ENCODE measurements around the gene GRM2.
"Not testable (repeated sequence)": the region's sequence is repeated elsewhere in the genome, so short reads cannot be mapped to it uniquely, and the experiment has no call there.

GRM2 gene

DNA sequence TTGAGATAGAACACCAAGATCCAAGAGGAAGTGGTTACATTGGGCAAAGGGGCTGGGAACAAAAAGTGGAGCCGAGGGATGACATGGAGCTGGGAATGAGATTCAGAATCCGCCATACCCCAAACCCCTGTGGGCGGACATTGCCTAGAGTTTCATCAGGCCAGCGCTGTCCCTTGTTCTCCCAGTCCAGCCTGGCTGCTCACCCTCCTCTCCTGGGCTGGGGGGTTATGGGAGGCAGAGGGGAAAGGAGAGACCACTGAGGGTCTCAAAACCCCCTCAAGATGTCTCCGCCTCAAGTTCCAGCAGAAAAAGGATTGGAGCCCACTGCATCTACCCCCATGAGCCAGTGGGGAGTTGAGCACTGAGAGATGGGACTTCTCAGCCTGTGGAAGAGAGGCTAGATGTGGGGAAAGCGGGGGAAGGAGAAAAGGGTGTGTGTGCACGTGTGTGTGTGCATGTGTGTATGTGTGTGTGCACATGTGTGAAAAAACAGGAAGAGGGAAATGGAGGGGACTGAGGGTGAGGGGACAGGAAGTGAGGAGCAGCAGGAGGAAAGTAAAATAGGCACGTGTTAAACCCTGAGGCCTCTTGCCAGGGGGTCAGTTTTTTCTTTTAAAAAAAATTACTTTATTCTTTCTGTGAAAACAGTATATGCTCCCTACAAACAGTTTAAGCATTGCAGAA is 14.3 kb downstream of the GRM2 start:
- in situ Hi-C loops (cut with HindIII; ENCODE audit: low sequenced_read_pairs) = no loop called here

DNA sequence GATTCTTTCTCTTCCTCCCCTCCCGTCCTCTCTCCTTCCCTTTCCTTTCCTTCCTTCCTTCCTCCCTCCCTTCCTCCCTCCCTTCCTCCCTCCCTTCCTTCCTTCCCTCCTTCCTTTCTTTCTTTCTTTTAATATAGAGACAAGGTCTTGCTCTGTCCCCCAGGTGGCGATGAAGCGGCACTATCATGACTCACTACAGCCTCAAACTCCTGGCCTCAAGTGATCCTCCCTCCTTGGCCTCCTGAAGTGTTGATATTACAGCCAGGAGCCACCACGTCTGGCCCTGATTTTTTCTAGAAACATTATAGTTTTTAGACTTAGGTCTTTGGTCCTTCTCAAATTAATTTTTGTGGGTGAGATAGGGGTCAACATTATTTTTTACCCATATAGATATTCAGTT is 15.5 kb downstream of the GRM2 start:
- in situ Hi-C loops (cut with HindIII; ENCODE audit: low sequenced_read_pairs) = no loop called here

DNA sequence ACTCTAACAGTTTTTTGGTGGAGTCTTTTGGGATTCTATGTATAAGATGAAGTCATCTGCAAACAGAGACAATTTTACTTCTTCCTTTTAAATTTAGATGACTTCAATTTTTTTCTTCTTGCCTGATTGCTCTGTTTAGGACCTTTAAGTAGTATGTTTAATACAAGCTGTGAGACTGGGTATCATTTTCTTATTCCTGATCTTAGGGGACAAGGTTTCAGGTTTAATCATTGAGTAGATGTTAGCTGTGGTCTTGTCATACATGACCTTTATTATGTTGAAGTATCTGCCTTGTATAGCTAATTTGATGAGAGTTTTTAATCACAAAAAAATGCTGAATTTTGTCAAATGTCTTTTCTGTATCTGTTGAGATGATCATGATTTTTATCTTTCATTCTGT is 20.6 kb downstream of the GRM2 start:
- in situ Hi-C loops (cut with HindIII; ENCODE audit: low sequenced_read_pairs) = no loop called here

DNA sequence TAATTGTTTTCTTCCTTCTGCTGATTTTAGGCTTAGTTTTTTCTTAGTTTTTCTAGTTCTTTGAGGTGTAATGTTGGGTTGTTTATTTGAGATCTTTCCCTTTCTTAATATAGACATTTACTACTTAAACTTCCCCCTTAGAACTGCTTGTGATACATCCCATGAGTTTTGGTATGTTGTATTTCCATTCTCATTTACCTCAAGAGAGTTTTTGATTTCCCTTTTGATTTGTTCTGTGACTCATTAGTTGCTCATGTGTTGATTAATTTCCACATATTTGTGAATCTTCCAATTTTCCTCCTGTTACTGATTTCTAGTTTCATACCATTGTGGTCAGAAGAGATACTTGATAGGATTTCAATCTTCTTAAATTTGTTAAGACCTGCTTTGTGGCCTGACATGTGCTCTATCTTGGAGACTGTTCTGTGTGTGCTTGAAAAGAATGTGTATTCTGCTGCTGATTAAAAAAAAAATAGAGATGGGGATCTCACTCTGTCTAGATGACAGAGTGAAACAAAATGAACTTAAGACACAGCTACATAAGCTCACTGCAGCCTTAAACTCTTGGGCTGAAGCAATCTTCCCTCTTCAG is 22.3 kb downstream of the GRM2 start:
- in situ Hi-C loops (cut with HindIII; ENCODE audit: low sequenced_read_pairs) = no loop called here

DNA sequence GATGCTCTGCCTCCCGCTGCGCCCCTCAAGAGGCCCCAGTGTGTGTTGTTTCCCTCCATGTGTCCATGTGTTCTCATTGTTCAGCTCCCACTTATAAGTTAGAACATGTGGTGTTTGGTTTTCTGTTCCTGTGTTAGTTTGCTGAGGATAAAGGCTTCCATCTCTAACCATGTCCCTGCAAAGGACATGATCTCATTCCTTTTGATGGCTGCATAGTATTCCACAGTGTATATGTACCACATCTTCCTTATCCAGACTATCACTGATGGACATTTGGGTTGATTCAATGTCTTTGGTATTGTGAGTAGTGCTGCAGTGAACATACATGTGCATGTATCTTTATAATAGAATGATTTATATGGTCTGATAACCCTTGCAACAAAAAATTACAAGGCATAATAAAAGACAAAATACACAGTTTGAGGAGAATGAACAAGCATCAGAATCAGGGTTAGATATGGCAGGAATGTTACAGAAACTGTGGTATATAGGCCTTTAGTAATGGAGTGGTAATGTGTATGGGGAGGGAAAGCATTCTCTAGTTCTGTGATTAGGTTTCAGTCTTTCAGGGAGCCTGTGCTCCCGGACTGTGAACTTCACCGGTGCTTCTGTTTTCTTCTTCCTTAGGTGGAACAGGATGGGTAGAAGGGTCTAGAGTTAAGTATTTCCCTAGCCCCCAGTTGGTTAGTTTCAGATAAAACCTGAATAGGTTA is 27.1 kb downstream of the GRM2 start:
- in situ Hi-C loops (cut with HindIII; ENCODE audit: low sequenced_read_pairs) = no loop called here

DNA sequence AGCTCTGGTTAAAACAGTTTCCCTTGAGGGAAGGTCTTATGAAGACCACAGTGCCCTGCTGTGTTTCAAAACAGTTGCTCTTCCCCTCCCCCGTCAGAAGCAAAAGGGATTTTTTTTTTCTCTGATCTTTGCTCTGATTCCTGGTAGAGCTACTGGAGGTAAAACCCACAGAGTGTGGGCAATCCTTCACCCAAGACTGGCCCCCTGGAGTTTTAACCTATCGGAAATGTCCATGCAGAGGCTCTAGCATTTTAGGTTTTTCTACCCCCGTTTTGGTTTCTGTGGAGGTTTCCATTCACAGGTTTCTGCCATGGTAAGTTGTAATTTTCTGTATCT is 27.7 kb downstream of the GRM2 start:
- in situ Hi-C loops (cut with HindIII; ENCODE audit: low sequenced_read_pairs) = no loop called here

DNA sequence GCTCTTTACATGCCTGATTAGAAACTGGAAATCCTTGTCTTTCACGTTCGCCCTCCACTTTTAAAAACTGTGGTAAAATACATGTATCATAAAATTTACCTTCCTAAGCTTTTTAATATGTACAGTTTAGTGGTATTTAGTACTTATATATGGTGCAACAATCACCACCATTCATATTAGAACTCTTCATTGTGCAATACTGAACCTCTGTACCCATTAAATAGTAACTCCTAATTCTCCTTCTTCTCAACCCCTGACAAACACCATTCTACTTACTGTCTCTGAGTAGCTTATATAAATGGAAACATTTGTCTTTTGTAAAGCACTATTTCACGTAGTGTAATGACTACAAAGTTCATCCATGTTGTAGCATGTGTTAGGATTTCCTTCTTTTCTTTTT is 28.2 kb downstream of the GRM2 start:
- in situ Hi-C loops (cut with HindIII; ENCODE audit: low sequenced_read_pairs) = no loop called here

DNA sequence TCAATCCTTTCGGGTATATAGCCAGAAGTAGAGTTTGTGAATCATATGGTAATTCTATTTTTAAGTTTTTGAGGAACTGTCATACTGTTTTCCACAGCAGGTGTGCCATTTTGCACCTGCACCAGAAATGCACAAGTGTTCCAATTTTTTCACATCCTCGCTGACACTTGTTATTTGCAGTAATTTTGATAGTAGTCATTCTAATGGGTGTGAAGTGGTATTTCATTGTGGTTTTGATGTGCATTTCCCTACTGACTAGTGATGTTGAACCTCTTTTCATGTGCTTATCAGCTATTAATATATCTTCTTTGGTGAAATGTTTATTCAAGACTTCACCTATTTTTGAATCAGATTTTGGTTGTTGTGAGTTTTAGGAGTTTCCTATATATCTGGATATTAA is 29.1 kb downstream of the GRM2 start:
- in situ Hi-C loops (cut with HindIII; ENCODE audit: low sequenced_read_pairs) = no loop called here

DNA sequence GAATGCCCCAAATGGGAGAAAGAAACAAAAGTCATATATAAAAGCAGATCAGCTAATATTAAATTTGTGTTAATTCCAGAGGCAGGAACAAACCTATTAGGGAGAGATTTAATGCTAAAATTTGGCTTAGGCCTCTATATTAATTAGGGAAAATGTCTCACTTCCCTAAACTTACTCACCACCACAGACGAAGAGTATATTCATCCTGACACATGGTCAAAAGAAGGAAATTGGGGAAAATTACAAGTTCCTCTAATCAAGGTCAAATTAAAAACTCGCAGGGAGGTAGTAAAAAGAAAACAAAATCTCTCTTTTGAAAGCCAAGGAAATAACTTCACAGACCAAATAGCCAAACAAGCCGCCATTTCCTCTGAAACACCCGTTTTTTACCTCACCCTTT is 32.2 kb downstream of the GRM2 start:
- in situ Hi-C loops (cut with HindIII; ENCODE audit: low sequenced_read_pairs) = no loop called here

DNA sequence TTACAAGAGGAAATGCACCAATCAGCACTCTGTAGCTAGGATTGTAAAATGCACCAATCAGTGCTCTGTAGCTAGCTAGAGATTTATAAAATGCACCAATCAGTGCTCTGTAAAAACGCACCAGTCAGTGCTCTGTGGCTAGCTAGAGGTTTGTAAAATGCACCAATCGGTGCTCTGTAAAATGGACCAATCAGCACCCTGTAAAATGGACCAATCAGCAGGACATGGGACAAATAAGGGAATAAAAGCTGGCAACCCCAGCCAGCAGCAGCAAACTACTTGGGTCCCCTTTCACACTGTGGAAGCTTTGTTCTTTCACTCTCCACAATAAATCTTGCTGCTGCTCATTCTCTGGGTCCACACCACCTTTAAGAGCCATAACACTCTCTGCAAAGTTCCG is 35.5 kb downstream of the GRM2 start:
- in situ Hi-C loops (cut with HindIII; ENCODE audit: low sequenced_read_pairs) = not testable (repeated sequence)

DNA sequence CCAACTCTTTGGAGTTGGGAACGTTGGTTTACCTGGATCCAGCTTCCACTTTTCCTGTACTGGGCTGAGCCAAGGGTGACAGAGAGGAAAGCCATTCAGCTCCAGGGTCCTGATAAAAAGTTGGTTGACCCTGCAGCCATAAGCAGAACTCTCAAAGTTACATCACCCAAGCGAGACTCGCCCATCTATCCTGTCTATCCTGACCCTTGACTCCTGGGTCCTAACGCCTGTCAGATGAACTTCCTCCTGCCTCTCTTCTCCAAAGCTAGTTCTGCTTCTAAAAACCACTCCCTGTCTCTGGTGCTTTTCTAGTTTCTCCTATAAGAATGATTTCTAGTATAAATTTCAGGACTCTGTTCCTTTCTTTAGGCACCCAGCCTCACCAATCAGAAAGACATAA is 36.1 kb downstream of the GRM2 start:
- in situ Hi-C loops (cut with HindIII; ENCODE audit: low sequenced_read_pairs) = not testable (repeated sequence)

DNA sequence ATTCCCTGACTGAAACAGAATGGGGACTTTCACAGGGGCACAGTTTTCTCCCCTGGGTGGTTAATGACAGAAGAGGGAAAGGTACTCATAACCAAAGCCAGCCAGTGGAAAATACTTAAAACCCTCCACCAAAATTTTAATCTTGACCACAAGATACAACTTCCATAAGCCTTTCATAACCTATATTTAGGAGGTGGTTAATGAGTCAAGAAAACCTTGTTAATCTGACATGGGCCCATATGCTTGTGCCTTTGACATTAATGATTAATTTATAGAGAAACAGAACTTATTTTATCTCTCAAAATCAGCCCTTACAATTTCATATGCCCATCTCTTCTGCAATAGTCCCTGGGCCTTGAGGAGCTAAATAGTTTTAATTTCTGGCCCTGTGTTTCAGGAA is 41.0 kb downstream of the GRM2 start:
- in situ Hi-C loops (cut with HindIII; ENCODE audit: low sequenced_read_pairs) = no loop called here

DNA sequence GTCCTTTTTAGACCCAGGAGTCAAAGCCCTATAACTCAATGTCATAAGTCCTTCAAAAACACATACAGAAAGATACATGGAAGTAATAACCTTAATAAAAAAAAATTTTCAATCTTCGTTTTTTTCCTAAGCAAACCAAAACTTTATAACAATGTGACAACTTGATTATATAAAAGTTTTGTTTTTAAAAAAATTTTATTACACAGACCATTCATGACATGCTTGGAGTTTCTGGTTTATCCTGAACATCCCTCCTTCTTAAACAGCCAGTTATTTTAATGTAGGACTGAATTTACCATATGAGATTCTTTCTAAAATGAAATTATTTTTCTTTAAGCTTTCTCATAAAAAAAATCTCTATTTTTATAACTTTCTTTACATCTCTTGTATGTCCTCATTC is 41.5 kb downstream of the GRM2 start:
- in situ Hi-C loops (cut with HindIII; ENCODE audit: low sequenced_read_pairs) = no loop called here

DNA sequence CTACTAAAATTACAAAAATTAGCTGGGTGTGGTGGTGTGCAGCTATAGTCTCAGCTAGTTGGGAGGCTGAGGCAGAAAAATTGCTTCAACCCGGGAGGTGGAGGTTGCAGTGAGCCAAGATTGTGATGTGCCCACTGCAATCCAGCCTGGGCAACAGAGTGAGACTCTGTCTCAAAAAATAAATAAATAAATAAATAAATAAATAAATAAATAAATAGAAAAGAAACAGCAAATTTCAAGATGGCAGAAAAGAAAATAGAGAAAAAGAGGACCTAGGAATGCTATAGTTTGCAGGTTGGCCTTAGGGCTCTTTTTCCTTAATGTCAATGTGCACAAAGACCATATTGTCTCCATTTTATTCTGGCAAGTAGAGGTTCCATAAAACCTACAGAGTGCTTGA is 44.0 kb downstream of the GRM2 start:
- in situ Hi-C loops (cut with HindIII; ENCODE audit: low sequenced_read_pairs) = no loop called here

DNA sequence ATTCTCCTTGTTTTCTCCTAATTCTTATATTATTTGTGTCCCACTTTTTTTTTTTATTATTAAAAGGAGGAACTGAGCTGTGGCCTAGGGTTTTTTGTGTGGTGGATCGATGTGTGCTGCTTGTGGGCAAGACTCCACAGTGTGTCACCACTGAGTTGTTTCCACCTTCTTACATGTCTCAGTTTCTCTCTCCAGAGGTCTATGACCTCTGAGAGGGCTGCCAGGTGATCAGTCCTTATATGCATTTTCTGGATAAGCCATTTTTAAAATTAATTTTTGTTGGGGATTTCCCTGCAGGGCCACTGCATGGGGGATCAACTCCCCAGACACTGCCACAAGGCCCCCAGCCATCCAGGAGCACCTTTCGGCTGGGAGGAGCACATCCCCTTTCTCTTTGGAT is 44.4 kb downstream of the GRM2 start:
- in situ Hi-C loops (cut with HindIII; ENCODE audit: low sequenced_read_pairs) = no loop called here

DNA sequence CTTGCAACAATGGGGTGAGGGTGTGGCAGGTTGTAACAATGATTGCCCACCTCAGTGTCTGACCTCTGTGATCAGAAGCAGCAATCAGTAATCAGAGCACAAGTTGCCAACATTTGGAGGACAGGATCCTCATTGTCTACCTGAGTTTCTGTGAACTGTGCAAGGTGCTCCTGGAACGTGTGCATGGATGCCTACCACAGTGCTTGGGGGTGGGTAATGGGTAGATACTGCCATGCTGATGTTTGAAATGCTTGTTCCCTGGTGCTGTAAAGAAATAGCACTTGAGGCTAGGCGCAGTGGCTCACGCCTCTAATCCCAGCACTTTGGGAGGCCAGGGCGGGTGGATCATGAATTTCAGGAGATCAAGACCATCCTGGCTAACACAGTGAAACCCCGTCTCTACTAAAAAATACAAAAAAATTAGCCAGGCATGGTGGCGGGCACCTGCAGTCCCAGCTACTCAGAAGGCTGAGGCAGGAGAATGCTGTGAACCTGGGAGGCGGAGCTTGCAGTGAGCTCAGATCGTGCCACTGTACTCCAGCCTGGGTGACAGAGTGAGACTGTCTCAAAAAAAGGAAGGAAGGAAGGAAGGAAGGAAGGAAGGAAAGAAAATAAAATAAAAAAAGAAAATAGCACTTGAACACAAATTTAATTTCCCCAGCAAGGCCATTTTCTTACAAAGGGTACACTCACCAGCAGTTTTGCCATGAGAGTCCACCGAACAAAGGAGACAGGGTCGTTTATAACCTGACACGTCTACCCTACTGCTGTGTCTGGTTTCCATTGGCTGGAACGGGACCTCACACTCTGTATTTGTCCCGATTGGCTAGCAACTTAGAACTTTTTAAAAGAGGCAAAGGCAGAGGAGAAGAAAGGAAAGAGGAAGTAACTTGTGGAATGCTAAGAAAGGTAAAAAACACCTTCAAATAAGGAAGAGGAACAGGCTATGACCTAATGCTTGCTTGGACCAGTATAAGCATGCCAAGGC is 47.2 kb downstream of the GRM2 start:
- in situ Hi-C loops (cut with HindIII; ENCODE audit: low sequenced_read_pairs) = not testable (repeated sequence)

DNA sequence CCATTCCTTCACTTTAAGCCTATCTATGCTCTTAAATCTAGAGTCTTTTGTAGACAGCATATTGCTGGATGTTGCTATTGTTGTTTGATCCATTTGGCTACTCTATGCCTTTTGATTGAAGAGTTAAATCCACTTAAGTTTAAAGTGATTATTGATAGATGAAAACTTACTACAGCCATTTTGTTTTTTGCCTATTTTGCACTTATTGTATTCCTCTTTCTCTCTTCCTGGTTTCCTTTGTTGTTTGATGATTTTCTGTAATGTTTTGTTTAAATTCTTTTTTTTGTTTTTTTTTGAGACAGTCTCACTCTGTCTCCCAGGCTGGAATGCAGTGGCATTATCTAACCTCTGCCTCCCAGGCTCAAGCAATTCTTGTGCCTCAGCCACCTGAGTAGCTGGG is 52.3 kb downstream of the GRM2 start:
- in situ Hi-C loops (cut with HindIII; ENCODE audit: low sequenced_read_pairs) = no loop called here
